ENCODE data around the gene NOP58. TPM values are rescaled to one million over a fixed set of nuclear protein-coding genes. Genes with fewer than 3 reads are reported as not detected.

Gene NOP58, protein sequence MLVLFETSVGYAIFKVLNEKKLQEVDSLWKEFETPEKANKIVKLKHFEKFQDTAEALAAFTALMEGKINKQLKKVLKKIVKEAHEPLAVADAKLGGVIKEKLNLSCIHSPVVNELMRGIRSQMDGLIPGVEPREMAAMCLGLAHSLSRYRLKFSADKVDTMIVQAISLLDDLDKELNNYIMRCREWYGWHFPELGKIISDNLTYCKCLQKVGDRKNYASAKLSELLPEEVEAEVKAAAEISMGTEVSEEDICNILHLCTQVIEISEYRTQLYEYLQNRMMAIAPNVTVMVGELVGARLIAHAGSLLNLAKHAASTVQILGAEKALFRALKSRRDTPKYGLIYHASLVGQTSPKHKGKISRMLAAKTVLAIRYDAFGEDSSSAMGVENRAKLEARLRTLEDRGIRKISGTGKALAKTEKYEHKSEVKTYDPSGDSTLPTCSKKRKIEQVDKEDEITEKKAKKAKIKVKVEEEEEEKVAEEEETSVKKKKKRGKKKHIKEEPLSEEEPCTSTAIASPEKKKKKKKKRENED
- 45.3 and 117 TPM in 2 replicates for total RNA-seq (2012; rRNA removed)
- 37.6 and 54.0 TPM in 2 replicates for polyA plus RNA-seq (2012; rRNA removed)
- 10.1 and 32.8 TPM in 2 replicates for polyA plus RNA-seq (2012; cell fraction: cytosol; rRNA removed)
- polyA plus RNA-seq (2012; cell fraction: nucleus; rRNA removed; ENCODE audit: low replicate concordance), result 15.1 and 62.6 TPM in 2 replicates
- percentile 94 among the genes with signal in this experiment for Bru-seq, nascent RNA
- percentile 88 among the genes with signal in this experiment for BruChase-seq, experiment 1, labeled RNA remaining after a 6-hour chase
- BruChase-seq, experiment 2, labeled RNA remaining after a 2-hour chase, result percentile 83 among the genes with signal in this experiment
- long read RNA-seq, transcript NOP58-201 (15 exons, 2,046 nt), result major isoform, 6 of 39 reads
- long read RNA-seq, partial matches to known transcripts, result 23 of 39 reads
- long read RNA-seq, other reads (novel, unspliced or antisense), result 10 of 39 reads

DNA sequence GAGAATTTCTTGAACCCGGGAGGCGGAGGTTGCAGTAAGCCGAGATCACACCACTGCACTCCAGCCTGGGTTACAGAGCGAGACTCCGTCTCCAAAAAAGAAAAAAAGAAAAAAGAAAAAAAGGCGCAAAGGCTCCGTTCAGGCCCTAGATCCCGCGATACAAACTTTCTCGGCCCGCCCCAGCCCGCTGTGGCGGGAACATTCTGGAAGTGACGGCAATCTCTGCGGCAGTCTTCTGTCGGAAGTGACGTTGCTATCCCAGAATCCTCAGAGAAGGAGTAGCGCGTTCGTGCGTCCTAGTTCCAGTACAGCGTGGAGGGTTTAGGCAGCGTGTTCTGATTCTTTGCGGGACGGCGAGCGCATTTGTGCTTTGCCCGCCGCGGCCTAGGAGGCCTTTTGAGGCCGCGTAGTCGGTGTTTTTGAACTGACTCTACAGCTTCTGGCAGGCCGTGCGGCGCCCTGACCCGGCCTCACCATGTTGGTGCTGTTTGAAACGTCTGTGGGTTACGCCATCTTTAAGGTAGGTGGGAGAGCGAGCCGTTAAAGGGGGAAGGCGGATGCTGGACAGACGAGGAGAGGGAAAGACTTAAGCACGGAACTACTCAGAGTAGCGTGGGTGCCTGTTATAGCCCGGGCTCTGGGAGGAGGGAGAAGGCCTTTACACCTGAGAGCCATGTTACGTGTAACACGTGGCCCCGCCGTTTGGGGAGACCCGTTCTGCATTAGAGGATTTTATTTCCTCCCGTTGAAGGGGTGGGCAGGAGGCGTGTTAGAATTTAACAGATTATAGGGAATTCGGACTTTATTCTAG is at the start of gene NOP58:
TSS of gene NOP58 (plus strand) at position 297 of the 811 bp plus-strand sequence. CDS start at position 476, 179 bp downstream.
- Histone ChIP-seq H4K91ac (ENCODE audit: insufficient read depth, low read depth, low read length) (peak within 1 kb of the TSS; percentile 82), H3K4me1 (ENCODE audit: control insufficient read depth, insufficient read depth, low read length) (peaks cover 2% of the 10 kb centered on the region), H3K36me3 (ENCODE audit: control insufficient read depth, insufficient read depth, low read length) (no peaks in the 10 kb centered on the region), H3K9me1 (ENCODE audit: insufficient read depth, low read length) (peaks cover 6% of the 10 kb centered on the region; the same call in 1 of the 2 replicates), H4K8ac (ENCODE audit: low read depth in 2 of 2, low read length in 2 of 2) (peak within 1 kb of the TSS; percentile 60 to 96), H3K14ac (replicated peaks; ENCODE audit: low read depth, low read length) (peak within 1 kb of the TSS; percentile 95), H4K5ac (ENCODE audit: low read depth, low read length) (peak within 1 kb of the TSS; percentile 65), H2AK5ac (ENCODE audit: low read depth, low read length) (peak within 1 kb of the TSS; percentile 85), H2BK5ac (ENCODE audit: low read depth, low read length, poor library complexity, severe bottlenecking) (peak within 1 kb of the TSS; percentile 90), H3K56ac (ENCODE audit: extremely low read depth, insufficient read depth, low read length) (peak within 1 kb of the TSS; percentile 85), H3K27me3 (ENCODE audit: control insufficient read depth, insufficient read depth, low read length) (no peaks in the 10 kb centered on the region), H3K9ac (ENCODE audit: low read depth, low read length) (peak within 1 kb of the TSS; percentile 92), H3K27ac (ENCODE audit: insufficient read depth, low read length) (peak within 1 kb of the TSS; percentile 89), H2AK9ac (replicated peaks; ENCODE audit: low read depth, low read length, poor library complexity) (peak within 1 kb of the TSS; percentile 96), H4K20me1 (ENCODE audit: insufficient read depth, low read length) (peaks cover 41% of the 10 kb centered on the region), H2AFZ (replicated peaks; ENCODE audit: low read length, poor library complexity) (peak within 1 kb of the TSS; percentile 96), H3K23ac (ENCODE audit: low read depth, low read length) (peak within 1 kb of the TSS; percentile 90), H2BK120ac (ENCODE audit: low read depth, low read length) (peak within 1 kb of the TSS; percentile 25), H3K4me3 (ENCODE audit: insufficient read depth, low read depth, low read length) (peak within 1 kb of the TSS; percentile 93), H3K18ac (ENCODE audit: low read depth, low read length) (peak within 1 kb of the TSS; percentile 35; the same call in 1 of the 2 replicates), H3K79me1 (ENCODE audit: low read depth in 1 of 2, low read length in 2 of 2) (peaks cover 0 to 8% of the 10 kb centered on the region in 2 experiments; a peak in 2 of 4 replicates), H3K9me3 (ENCODE audit: control insufficient read depth, insufficient read depth, low read length) (no peaks in the 10 kb centered on the region), H3K4me2 (ENCODE audit: low read depth, low read length) (peak within 1 kb of the TSS; percentile 99), H3K4ac (ENCODE audit: low read depth, low read length) (peak within 1 kb of the TSS; percentile 87), H2BK15ac (ENCODE audit: low read depth, low read length) (no peak within 1 kb of the TSS), H2BK20ac (ENCODE audit: low read depth, low read length) (no peak within 1 kb of the TSS)
- ATAC-seq (ENCODE audit: low read depth), result peak; percentile 87
- dilution Hi-C loops (cut with HindIII; ENCODE audit: low sequenced_read_pairs, unreplicated experiment), result no loop called here
- WGBS, 2 experiments (ENCODE audit: extremely low coverage in 2 of 2, insufficient read length in 1 of 2), result 1% methylated on average over 27 of the region's 54 CpGs; no CpG with 5 or more reads in 1 of the 2 experiments
- ChIA-PET POLR2A (ENCODE audit: unreplicated experiment) (interaction anchor here (0.6 kb wide), 1 partner anchor 234 kb away, joined by 8 read pairs; no protein-coding TSS in a partner anchor), CTCF (interaction anchor here (0.7 to 1.1 kb wide), 2 partner anchors 8 to 16 kb away, joined by 4 to 5 read pairs; no protein-coding TSS in a partner anchor)
- in situ Hi-C loops (cut with MboI; ENCODE audit: low sequenced_read_pairs), result no loop called here
- intact Hi-C loops (cut with micrococcal nuclease), result loop anchor here (2.0 to 5.0 kb wide), 3 partner anchors 25 to 468 kb away; no protein-coding TSS in a partner anchor
- TSS peak; percentile 63 for BruUV-seq (replicated peaks)
- DNase-seq, result peak; percentile 96
- TF ChIP-seq RFX5 (IDR thresholded peaks at IDR 0.05; ENCODE audit: low read depth, low read length) (no peak), NFE2L2 (IDR thresholded peaks at IDR 0.05; ENCODE audit: low read depth, low read length) (no peak), SMC3 (IDR thresholded peaks at IDR 0.05; ENCODE audit: low read depth, low read length) (no peak), MXI1 (IDR thresholded peaks at IDR 0.05; ENCODE audit: borderline replicate concordance, low read depth, low read length) (peak; percentile 88), FOS (IDR thresholded peaks at IDR 0.05; ENCODE audit: low read depth, low read length) (no peak), MAFK (IDR thresholded peaks at IDR 0.05; ENCODE audit: low read depth, low read length) (no peak), BHLHE40 (IDR thresholded peaks at IDR 0.05; ENCODE audit: low read depth, low read length) (no peak), POLR2A (IDR thresholded peaks at IDR 0.05; ENCODE audit: low read depth, low read length) (peak; percentile 98), CHD1 (IDR thresholded peaks at IDR 0.05; ENCODE audit: low read depth, low read length) (peak; percentile 47; the same call in 1 of the 2 replicates)
- TF ChIP-seq, protein P1, sequence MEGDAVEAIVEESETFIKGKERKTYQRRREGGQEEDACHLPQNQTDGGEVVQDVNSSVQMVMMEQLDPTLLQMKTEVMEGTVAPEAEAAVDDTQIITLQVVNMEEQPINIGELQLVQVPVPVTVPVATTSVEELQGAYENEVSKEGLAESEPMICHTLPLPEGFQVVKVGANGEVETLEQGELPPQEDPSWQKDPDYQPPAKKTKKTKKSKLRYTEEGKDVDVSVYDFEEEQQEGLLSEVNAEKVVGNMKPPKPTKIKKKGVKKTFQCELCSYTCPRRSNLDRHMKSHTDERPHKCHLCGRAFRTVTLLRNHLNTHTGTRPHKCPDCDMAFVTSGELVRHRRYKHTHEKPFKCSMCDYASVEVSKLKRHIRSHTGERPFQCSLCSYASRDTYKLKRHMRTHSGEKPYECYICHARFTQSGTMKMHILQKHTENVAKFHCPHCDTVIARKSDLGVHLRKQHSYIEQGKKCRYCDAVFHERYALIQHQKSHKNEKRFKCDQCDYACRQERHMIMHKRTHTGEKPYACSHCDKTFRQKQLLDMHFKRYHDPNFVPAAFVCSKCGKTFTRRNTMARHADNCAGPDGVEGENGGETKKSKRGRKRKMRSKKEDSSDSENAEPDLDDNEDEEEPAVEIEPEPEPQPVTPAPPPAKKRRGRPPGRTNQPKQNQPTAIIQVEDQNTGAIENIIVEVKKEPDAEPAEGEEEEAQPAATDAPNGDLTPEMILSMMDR (conservative IDR thresholded peaks at IDR 0.05; ENCODE audit: low read depth, low read length), result no peak
- TF ChIP-seq, protein P2, sequence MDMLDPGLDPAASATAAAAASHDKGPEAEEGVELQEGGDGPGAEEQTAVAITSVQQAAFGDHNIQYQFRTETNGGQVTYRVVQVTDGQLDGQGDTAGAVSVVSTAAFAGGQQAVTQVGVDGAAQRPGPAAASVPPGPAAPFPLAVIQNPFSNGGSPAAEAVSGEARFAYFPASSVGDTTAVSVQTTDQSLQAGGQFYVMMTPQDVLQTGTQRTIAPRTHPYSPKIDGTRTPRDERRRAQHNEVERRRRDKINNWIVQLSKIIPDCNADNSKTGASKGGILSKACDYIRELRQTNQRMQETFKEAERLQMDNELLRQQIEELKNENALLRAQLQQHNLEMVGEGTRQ (IDR thresholded peaks at IDR 0.05; ENCODE audit: low read depth, low read length), result peak; percentile 29; the same call in 1 of the 2 replicates

Data from IMR-90 (cell line).